SK-N-SH treated with all-trans-retinoic acid at 6 μM for 48 hours (cell line): ENCODE results near the gene ATPAF1.

Source experiments
- ATAC-seq: fragments of 200-7000 bp; cut with Tn5 transposase; 3 replicates; pipeline ENCODE4 v1.9.1; 2020; ENCODE audit warnings: mild to moderate bottlenecking, moderate library complexity
- ARNTL ChIP-seq: fragments of 450-650 bp; formaldehyde crosslinking; IDR thresholded peaks from 2 replicates; pipeline ENCODE4 v1.5.0; 2020; ENCODE audit warnings: low read depth, mild to moderate bottlenecking, moderate library complexity, borderline replicate concordance
- BACH2 ChIP-seq: fragments of 250-450 bp; sonication (Bioruptor Pico); IDR thresholded peaks from 2 replicates; pipeline ENCODE4 v1.9.0; 2021; ENCODE audit warnings: mild to moderate bottlenecking, borderline replicate concordance
- CSDC2 ChIP-seq: fragments of 250-450 bp; sonication (Bioruptor Pico); IDR thresholded peaks from 2 replicates; pipeline ENCODE4 v1.5.0; 2020; ENCODE audit warnings: mild to moderate bottlenecking, moderate library complexity
- ESRRG ChIP-seq: fragments of 250-450 bp; sonication (Bioruptor Pico); IDR thresholded peaks from 2 replicates; pipeline ENCODE4 v1.6.1; 2021; ENCODE audit warnings: mild to moderate bottlenecking
- GLIS3 ChIP-seq: fragments of 250-450 bp; sonication (Bioruptor Pico); IDR thresholded peaks from 2 replicates; pipeline ENCODE4 v1.5.0; 2020; ENCODE audit warnings: mild to moderate bottlenecking, moderate library complexity
- ISL1 ChIP-seq: fragments of 250-450 bp; sonication (Bioruptor Pico); IDR thresholded peaks from 2 replicates; pipeline ENCODE4 v2.1.2; 2022; ENCODE audit warnings: mild to moderate bottlenecking, moderate library complexity
- OSR1 ChIP-seq: fragments of 250-450 bp; sonication (Bioruptor Pico); IDR thresholded peaks from 2 replicates; pipeline ENCODE4 v1.8.0; 2022; ENCODE audit warnings: moderate library complexity, mild to moderate bottlenecking, inconsistent platforms
- PPARA ChIP-seq: fragments of 250-450 bp; sonication (Bioruptor Pico); IDR thresholded peaks from 2 replicates; pipeline ENCODE4 v1.5.0; 2020; ENCODE audit warnings: mild to moderate bottlenecking, borderline replicate concordance
- RARB ChIP-seq: fragments of 250-450 bp; sonication (Bioruptor Pico); IDR thresholded peaks from 2 replicates; pipeline ENCODE4 v1.8.0; 2021; ENCODE audit warnings: mild to moderate bottlenecking, moderate library complexity
- SNAI2 ChIP-seq: fragments of 250-450 bp; sonication (Bioruptor Pico); IDR thresholded peaks from 2 replicates; pipeline ENCODE4 v1.5.0; 2020; ENCODE audit warnings: mild to moderate bottlenecking, moderate library complexity
- TCF4 ChIP-seq: fragments of 250-450 bp; sonication (Bioruptor Pico); IDR thresholded peaks from 2 replicates; pipeline ENCODE4 v1.8.0; 2021; ENCODE audit warnings: mild to moderate bottlenecking, moderate library complexity, borderline replicate concordance
- ZFP3 ChIP-seq: fragments of 250-450 bp; sonication (Bioruptor Pico); IDR thresholded peaks from 2 replicates; pipeline ENCODE4 v1.5.0; 2020; ENCODE audit warnings: mild to moderate bottlenecking, moderate library complexity
- ZFP30 ChIP-seq: fragments of 450-650 bp; formaldehyde crosslinking; IDR thresholded peaks from 2 replicates; pipeline ENCODE4 v1.5.0; 2022; ENCODE audit warnings: mild to moderate bottlenecking, moderate library complexity
- ZNF565 ChIP-seq: fragments of 450-650 bp; formaldehyde crosslinking; conservative IDR thresholded peaks from 2 replicates; pipeline ENCODE4 v1.5.0; 2020; ENCODE audit warnings: low read depth, mild to moderate bottlenecking, moderate library complexity
- ZNF70 ChIP-seq: fragments of 450-650 bp; formaldehyde crosslinking; IDR thresholded peaks from 2 replicates; pipeline ENCODE4 v1.5.0; 2020; ENCODE audit warnings: mild to moderate bottlenecking, moderate library complexity
- ZNF8 ChIP-seq: fragments of 450-650 bp; formaldehyde crosslinking; IDR thresholded peaks from 2 replicates; pipeline ENCODE4 v1.5.0; 2020; ENCODE audit warnings: mild to moderate bottlenecking, moderate library complexity
- TF ChIP-seq, protein P1 (sequence below): fragments of 250-450 bp; sonication (Bioruptor Pico); IDR thresholded peaks from 2 replicates; pipeline ENCODE4 v1.8.0; 2020; ENCODE audit warnings: mild to moderate bottlenecking, moderate library complexity, borderline replicate concordance
- TF ChIP-seq, protein P2 (sequence below): fragments of 250-450 bp; sonication (Bioruptor Pico); IDR thresholded peaks from 2 replicates; pipeline ENCODE4 v1.8.0; 2021; ENCODE audit warnings: low read depth, mild to moderate bottlenecking, moderate library complexity, borderline replicate concordance
- TF ChIP-seq, protein P3 (sequence below): fragments of 250-450 bp; sonication (Bioruptor Pico); IDR thresholded peaks from 2 replicates; pipeline ENCODE4 v1.5.0; 2020; ENCODE audit warnings: mild to moderate bottlenecking, moderate library complexity

Gene ATPAF1

DNA sequence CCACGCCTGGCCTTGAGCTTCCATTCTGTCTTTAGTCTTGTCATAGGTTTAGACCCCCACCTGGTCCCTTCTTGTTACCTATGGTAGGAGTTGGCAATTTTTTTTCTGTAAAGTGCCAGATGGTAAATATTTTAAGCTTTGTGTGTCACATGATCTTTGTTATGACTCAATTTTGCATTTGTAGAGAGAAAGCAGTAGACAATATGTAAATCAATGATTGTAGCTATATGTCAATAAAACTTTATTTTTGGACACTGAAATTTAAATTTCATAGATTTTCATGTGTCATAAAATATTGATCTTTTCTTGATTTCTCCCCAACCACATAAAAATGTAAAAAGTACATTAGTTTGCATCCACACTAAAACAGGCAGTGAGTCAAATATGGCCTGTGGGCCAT is 72.1 kb downstream of the ATPAF1 start:
- no peak for ATAC-seq
- TF ChIP-seq, protein P1, sequence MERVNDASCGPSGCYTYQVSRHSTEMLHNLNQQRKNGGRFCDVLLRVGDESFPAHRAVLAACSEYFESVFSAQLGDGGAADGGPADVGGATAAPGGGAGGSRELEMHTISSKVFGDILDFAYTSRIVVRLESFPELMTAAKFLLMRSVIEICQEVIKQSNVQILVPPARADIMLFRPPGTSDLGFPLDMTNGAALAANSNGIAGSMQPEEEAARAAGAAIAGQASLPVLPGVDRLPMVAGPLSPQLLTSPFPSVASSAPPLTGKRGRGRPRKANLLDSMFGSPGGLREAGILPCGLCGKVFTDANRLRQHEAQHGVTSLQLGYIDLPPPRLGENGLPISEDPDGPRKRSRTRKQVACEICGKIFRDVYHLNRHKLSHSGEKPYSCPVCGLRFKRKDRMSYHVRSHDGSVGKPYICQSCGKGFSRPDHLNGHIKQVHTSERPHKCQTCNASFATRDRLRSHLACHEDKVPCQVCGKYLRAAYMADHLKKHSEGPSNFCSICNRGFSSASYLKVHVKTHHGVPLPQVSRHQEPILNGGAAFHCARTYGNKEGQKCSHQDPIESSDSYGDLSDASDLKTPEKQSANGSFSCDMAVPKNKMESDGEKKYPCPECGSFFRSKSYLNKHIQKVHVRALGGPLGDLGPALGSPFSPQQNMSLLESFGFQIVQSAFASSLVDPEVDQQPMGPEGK (CRISPR knock-in tag): no peak
- TF ChIP-seq BACH2 (CRISPR knock-in tag) (no peak), ZFP30 (CRISPR knock-in tag) (no peak), CSDC2 (CRISPR knock-in tag) (no peak), ESRRG (no peak), OSR1 (CRISPR knock-in tag) (no peak), PPARA (CRISPR knock-in tag) (no peak)
- TF ChIP-seq, protein P2, sequence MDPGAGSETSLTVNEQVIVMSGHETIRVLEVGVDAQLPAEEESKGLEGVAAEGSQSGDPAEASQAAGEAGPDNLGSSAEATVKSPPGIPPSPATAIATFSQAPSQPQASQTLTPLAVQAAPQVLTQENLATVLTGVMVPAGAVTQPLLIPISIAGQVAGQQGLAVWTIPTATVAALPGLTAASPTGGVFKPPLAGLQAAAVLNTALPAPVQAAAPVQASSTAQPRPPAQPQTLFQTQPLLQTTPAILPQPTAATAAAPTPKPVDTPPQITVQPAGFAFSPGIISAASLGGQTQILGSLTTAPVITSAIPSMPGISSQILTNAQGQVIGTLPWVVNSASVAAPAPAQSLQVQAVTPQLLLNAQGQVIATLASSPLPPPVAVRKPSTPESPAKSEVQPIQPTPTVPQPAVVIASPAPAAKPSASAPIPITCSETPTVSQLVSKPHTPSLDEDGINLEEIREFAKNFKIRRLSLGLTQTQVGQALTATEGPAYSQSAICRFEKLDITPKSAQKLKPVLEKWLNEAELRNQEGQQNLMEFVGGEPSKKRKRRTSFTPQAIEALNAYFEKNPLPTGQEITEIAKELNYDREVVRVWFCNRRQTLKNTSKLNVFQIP (CRISPR knock-in tag): no peak
- TF ChIP-seq, protein P3, sequence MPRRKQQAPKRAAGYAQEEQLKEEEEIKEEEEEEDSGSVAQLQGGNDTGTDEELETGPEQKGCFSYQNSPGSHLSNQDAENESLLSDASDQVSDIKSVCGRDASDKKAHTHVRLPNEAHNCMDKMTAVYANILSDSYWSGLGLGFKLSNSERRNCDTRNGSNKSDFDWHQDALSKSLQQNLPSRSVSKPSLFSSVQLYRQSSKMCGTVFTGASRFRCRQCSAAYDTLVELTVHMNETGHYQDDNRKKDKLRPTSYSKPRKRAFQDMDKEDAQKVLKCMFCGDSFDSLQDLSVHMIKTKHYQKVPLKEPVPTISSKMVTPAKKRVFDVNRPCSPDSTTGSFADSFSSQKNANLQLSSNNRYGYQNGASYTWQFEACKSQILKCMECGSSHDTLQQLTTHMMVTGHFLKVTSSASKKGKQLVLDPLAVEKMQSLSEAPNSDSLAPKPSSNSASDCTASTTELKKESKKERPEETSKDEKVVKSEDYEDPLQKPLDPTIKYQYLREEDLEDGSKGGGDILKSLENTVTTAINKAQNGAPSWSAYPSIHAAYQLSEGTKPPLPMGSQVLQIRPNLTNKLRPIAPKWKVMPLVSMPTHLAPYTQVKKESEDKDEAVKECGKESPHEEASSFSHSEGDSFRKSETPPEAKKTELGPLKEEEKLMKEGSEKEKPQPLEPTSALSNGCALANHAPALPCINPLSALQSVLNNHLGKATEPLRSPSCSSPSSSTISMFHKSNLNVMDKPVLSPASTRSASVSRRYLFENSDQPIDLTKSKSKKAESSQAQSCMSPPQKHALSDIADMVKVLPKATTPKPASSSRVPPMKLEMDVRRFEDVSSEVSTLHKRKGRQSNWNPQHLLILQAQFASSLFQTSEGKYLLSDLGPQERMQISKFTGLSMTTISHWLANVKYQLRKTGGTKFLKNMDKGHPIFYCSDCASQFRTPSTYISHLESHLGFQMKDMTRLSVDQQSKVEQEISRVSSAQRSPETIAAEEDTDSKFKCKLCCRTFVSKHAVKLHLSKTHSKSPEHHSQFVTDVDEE (CRISPR knock-in tag): no peak

DNA sequence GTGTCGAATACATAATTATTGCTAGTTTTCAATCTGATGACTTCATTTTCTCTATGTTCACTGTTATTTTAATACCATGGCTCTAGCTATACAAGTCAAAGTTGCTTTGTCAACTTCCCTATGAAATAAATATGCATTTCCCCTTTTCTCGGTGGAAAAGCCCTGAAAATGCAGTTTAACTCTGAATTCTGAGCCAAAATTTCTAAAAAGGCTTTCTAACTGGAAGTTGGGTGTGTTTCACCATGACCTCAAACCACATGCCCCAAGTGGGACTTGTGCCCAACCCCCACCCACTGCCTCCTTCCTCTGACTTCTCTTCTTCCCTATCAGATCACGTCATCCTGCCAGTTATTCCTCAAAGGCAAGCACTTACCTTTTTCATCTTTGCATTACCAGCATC is 73.0 kb downstream of the ATPAF1 start:
- ATAC-seq: no peak
- TF ChIP-seq, protein P2 (CRISPR knock-in tag): no peak
- no peak for TF ChIP-seq ISL1
- TF ChIP-seq PPARA (CRISPR knock-in tag): no peak
- no peak for TF ChIP-seq ZNF8
- no peak for TF ChIP-seq ARNTL (CRISPR knock-in tag)
- TF ChIP-seq SNAI2 (CRISPR knock-in tag): no peak
- no peak for TF ChIP-seq CSDC2 (CRISPR knock-in tag)
- TF ChIP-seq RARB (CRISPR knock-in tag): no peak
- no peak for TF ChIP-seq ZNF70 (CRISPR knock-in tag)
- TF ChIP-seq, protein P1 (CRISPR knock-in tag): no peak
- TF ChIP-seq, protein P3 (CRISPR knock-in tag): no peak
- no peak for TF ChIP-seq BACH2 (CRISPR knock-in tag)
- no peak for TF ChIP-seq TCF4
- TF ChIP-seq ZNF565: no peak
- no peak for TF ChIP-seq OSR1 (CRISPR knock-in tag)
- no peak for TF ChIP-seq GLIS3 (CRISPR knock-in tag)
- TF ChIP-seq ZFP30 (CRISPR knock-in tag): no peak
- no peak for TF ChIP-seq ZFP3 (CRISPR knock-in tag)
